HG02678 (cell line): ENCODE results near the gene FYB1.
"Not testable (repeated sequence)": the region's sequence is repeated elsewhere in the genome, so short reads cannot be mapped to it uniquely, and the experiment has no call there.

ENCODE experiments used
- ATAC-seq: cut with Tn5 transposase; IDR thresholded peaks from one replicate; pipeline ENCODE4 v1.9.1; 2021; ENCODE audit warnings: mild to moderate bottlenecking, moderate library complexity; ENCODE audit not compliant: unreplicated experiment

The FYB1 gene

GRCh38 chr5:39219437-39219836 lies at the start of gene FYB1:
TSS of gene FYB1 (minus strand) at chr5:39219563. CDS start at chr5:39202960, 16,603 bp downstream.
- ATAC-seq = no peak

- ATAC-seq = no peak
Observed at GRCh38 chr5:39267186-39267585, 47.8 kb upstream of the FYB1 start.

- ATAC-seq = no peak
Observed at GRCh38 chr5:39266442-39266841, 47.1 kb upstream of the FYB1 start.

GRCh38 chr5:39264528-39264927 lies 45.2 kb upstream of the FYB1 start:
- peak; percentile 89 for ATAC-seq

GRCh38 chr5:39262981-39263380 lies 43.6 kb upstream of the FYB1 start:
- ATAC-seq = no peak

GRCh38 chr5:39260095-39260494 lies 40.7 kb upstream of the FYB1 start:
- no peak for ATAC-seq

- ATAC-seq = no peak
Observed at GRCh38 chr5:39257554-39257953, 38.2 kb upstream of the FYB1 start.

- ATAC-seq = peak; percentile 75
Observed at GRCh38 chr5:39256477-39257235, 37.3 kb upstream of the FYB1 start.

- no peak for ATAC-seq
Observed at GRCh38 chr5:39255406-39255805, 36.0 kb upstream of the FYB1 start.

- ATAC-seq = no peak
Observed at GRCh38 chr5:39254671-39255070, 35.3 kb upstream of the FYB1 start.

GRCh38 chr5:39253196-39253595 lies 33.8 kb upstream of the FYB1 start:
- ATAC-seq = no peak

GRCh38 chr5:39249564-39250274 lies 30.4 kb upstream of the FYB1 start:
- no peak for ATAC-seq

- no peak for ATAC-seq
Observed at GRCh38 chr5:39249069-39249468, 29.7 kb upstream of the FYB1 start.

GRCh38 chr5:39240750-39241149 lies 21.4 kb upstream of the FYB1 start:
- no peak for ATAC-seq

GRCh38 chr5:39238366-39239105 lies 19.2 kb upstream of the FYB1 start:
- no peak for ATAC-seq

- no peak for ATAC-seq
Observed at GRCh38 chr5:39236718-39237117, 17.4 kb upstream of the FYB1 start.

- ATAC-seq = no peak
Observed at GRCh38 chr5:39235648-39236047, 16.3 kb upstream of the FYB1 start.

- ATAC-seq = not testable (repeated sequence)
Observed at GRCh38 chr5:39234494-39234893, 15.1 kb upstream of the FYB1 start.

GRCh38 chr5:39233783-39234182 lies 14.4 kb upstream of the FYB1 start:
- ATAC-seq = no peak

GRCh38 chr5:39231705-39232525 lies 12.6 kb upstream of the FYB1 start:
- no peak for ATAC-seq

GRCh38 chr5:39228596-39228995 lies 9.2 kb upstream of the FYB1 start:
- ATAC-seq = no peak
